GM12878 (cell line): ENCODE results near the gene C2orf68. TPM values are rescaled to one million over a fixed set of nuclear protein-coding genes. Genes with fewer than 3 reads are reported as not detected.

ENCODE experiments used
- ATF7 ChIP-seq: fragments of 450-650 bp; IDR thresholded peaks from 2 replicates; pipeline ENCODE4 v1.6.1; 2016; ENCODE audit warnings: low read depth, mild to moderate bottlenecking
- BACH1 ChIP-seq: fragments of 450-650 bp; IDR thresholded peaks from 2 replicates; pipeline ENCODE4 v1.6.1; 2017; ENCODE audit warnings: mild to moderate bottlenecking, borderline replicate concordance
- CHD2 ChIP-seq: IDR thresholded peaks from 2 replicates; pipeline ENCODE4 v1.6.1; 2011; ENCODE audit warnings: low read depth, low read length, improper control_type of control experiment, borderline replicate concordance
- CREB1 ChIP-seq: IDR thresholded peaks from 2 replicates; pipeline ENCODE4 v1.6.1; 2012; ENCODE audit warnings: low read depth, mild to moderate bottlenecking, inconsistent platforms
- ELK1 ChIP-seq: IDR thresholded peaks from 2 replicates; pipeline ENCODE4 v1.6.1; 2012; ENCODE audit warnings: low read depth, low read length, improper control_type of control experiment
- ETV6 ChIP-seq, 2 experiments: fragments of 450-650 bp in 1 of 2; IDR thresholded peaks in 1 of 2; conservative IDR thresholded peaks in 1 of 2; 2 replicates each; pipeline ENCODE4 v1.6.1; 2014; ENCODE audit warnings: antibody characterized with exemption in 1 of 2, borderline replicate concordance in 1 of 2, low read depth in 1 of 2, mild to moderate bottlenecking in 1 of 2, moderate library complexity in 1 of 2
- EZH2 ChIP-seq: IDR thresholded peaks from 2 replicates; pipeline ENCODE4 v1.6.1; 2012; ENCODE audit warnings: low read depth, mild to moderate bottlenecking, control low read depth, inconsistent platforms, low read length, borderline replicate concordance; ENCODE audit not compliant: control insufficient read depth
- HDAC6 ChIP-seq: fragments of 200-600 bp; sonication (generic); IDR thresholded peaks from one replicate; pipeline ENCODE4 v1.8.0; 2017; ENCODE audit warnings: antibody characterized with exemption; ENCODE audit not compliant: unreplicated experiment
- IRF4 ChIP-seq: IDR thresholded peaks from 2 replicates; pipeline ENCODE4 v1.6.1; 2011; ENCODE audit warnings: low read depth, low read length
- JUNB ChIP-seq: IDR thresholded peaks from 2 replicates; pipeline ENCODE4 v1.6.1; 2016; ENCODE audit warnings: antibody characterized with exemption, mild to moderate bottlenecking
- KAT2A ChIP-seq: conservative IDR thresholded peaks from 2 replicates; pipeline ENCODE4 v1.6.1; 2011; ENCODE audit warnings: low read depth, low read length; ENCODE audit not compliant: control insufficient read depth
- MTA2 ChIP-seq: fragments of 450-650 bp; IDR thresholded peaks from 2 replicates; pipeline ENCODE4 v1.6.1; 2016; ENCODE audit warnings: low read depth, mild to moderate bottlenecking, moderate library complexity
- NBN ChIP-seq: fragments of 450-650 bp; IDR thresholded peaks from 2 replicates; pipeline ENCODE4 v1.6.1; 2016
- NFIC ChIP-seq: IDR thresholded peaks from 2 replicates; pipeline ENCODE4 v1.6.1; 2012; ENCODE audit warnings: low read depth, mild to moderate bottlenecking, inconsistent platforms, low read length, moderate library complexity
- RBBP5 ChIP-seq: fragments of 200-600 bp; sonication (generic); conservative IDR thresholded peaks from 2 replicates; pipeline ENCODE4 v1.6.1; 2016
- RFX5 ChIP-seq: IDR thresholded peaks from 2 replicates; pipeline ENCODE4 v1.6.1; 2011; ENCODE audit warnings: low read depth, low read length, improper control_type of control experiment
- RUNX3 ChIP-seq: IDR thresholded peaks from 2 replicates; pipeline ENCODE4 v1.6.1; 2012; ENCODE audit warnings: low read length, inconsistent platforms
- SPI1 ChIP-seq: IDR thresholded peaks from 2 replicates; pipeline ENCODE4 v1.6.1; 2011; ENCODE audit warnings: low read depth, mild to moderate bottlenecking, low read length, moderate library complexity, borderline replicate concordance; ENCODE audit not compliant: insufficient read depth
- SUPT20H ChIP-seq: IDR thresholded peaks from 2 replicates; pipeline ENCODE4 v1.6.1; 2011; ENCODE audit warnings: low read depth, mild to moderate bottlenecking, low read length, moderate library complexity, borderline replicate concordance; ENCODE audit not compliant: control insufficient read depth
- TCF3 ChIP-seq: IDR thresholded peaks from 2 replicates; pipeline ENCODE4 v1.6.1; 2012; ENCODE audit warnings: low read depth, mild to moderate bottlenecking, low read length, borderline replicate concordance; ENCODE audit not compliant: insufficient read depth
- YY1 ChIP-seq: IDR thresholded peaks from 2 replicates; pipeline ENCODE4 v1.6.1; 2011; ENCODE audit warnings: low read depth, mild to moderate bottlenecking, low read length
- ZBTB40 ChIP-seq: fragments of 450-650 bp; IDR thresholded peaks from 2 replicates; pipeline ENCODE4 v1.6.1; 2016; ENCODE audit warnings: mild to moderate bottlenecking, moderate library complexity, borderline replicate concordance
- ZNF274 ChIP-seq: IDR thresholded peaks from one replicate; pipeline ENCODE4 v1.8.0; 2011; ENCODE audit not compliant: insufficient read length, insufficient read depth
- polyA plus RNA-seq, 11 experiments: library from polyadenylated mRNA; depleted of rRNA in 4 of 11; unstranded in 6 of 11; stranded (reverse) in 5 of 11; fragments of >200 nt; fragmentation: Nextera tagmentation in 4 of 11; fragmentation: Illumina TruSeq in 1 of 11; extraction: Ambion mirVana in 4 of 11; extraction: Trizol in 1 of 11; gene quantifications; 1 replicate in 1 of 11; 2 replicates in 10 of 11; pipeline versions ENCODE4 v1.2.1 to v1.2.3, GENCODE V29; 2011 to 2016; ENCODE audit warnings: inconsistent platforms in 2 of 11, missing spikeins in 2 of 11, low read depth in 1 of 11
- total RNA-seq, 4 experiments: library from RNA; depleted of rRNA in 3 of 4; stranded (reverse); fragments of >200 nt in 3 of 4; fragmentation: Illumina TruSeq in 1 of 4; extraction: Trizol in 1 of 4; gene quantifications; 2 replicates each; pipeline versions ENCODE4 v1.2.1 to v1.2.3, GENCODE V29; 2013 to 2021
- TF ChIP-seq, protein P1 (sequence below): IDR thresholded peaks from 2 replicates; pipeline ENCODE4 v1.6.1; 2012; ENCODE audit warnings: mild to moderate bottlenecking, low read depth, low read length

Gene C2orf68
- total and polyA plus RNA-seq, 10 of the 15 experiments (the other 5 are each of a cell fraction or from before 2014, with no cell fraction given): 12.7 to 56.1 (median 28.4) TPM

DNA sequence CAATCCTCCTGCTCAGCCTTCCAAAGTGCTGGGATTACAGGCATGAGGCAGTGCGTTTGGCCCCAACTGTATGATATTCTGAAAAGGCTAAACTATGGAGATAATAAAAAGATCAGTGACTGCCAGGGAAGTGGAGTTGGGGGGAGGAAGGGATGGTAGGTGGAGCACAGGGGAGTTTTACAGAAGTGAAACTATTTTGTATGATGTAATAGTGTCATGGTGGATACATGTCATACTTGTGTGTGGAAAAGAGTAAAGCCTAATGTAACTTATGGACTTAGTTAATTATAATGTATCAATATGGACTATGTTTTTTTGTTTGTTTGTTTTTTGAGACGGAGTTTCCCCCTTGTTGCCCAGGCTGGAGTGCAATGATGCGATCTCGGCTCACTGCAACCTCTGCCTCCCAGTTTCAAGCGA lies 47.7 kb downstream of the C2orf68 start (continued):
- no peak for TF ChIP-seq CHD2
- peak; percentile 81 for TF ChIP-seq CREB1
- TF ChIP-seq IRF4: peak; percentile 62; the same call in 1 of the 2 replicates
- no peak for TF ChIP-seq ETV6 (conservative IDR thresholded peaks at IDR 0.05 in 1 of 2, IDR thresholded peaks at IDR 0.05 in 1 of 2; ENCODE audit: borderline replicate concordance in 1 of 2, low read depth in 1 of 2)
- peak; percentile 94 for TF ChIP-seq SPI1
- no peak for TF ChIP-seq ZBTB40
- TF ChIP-seq RUNX3: no peak
- TF ChIP-seq, protein P1, sequence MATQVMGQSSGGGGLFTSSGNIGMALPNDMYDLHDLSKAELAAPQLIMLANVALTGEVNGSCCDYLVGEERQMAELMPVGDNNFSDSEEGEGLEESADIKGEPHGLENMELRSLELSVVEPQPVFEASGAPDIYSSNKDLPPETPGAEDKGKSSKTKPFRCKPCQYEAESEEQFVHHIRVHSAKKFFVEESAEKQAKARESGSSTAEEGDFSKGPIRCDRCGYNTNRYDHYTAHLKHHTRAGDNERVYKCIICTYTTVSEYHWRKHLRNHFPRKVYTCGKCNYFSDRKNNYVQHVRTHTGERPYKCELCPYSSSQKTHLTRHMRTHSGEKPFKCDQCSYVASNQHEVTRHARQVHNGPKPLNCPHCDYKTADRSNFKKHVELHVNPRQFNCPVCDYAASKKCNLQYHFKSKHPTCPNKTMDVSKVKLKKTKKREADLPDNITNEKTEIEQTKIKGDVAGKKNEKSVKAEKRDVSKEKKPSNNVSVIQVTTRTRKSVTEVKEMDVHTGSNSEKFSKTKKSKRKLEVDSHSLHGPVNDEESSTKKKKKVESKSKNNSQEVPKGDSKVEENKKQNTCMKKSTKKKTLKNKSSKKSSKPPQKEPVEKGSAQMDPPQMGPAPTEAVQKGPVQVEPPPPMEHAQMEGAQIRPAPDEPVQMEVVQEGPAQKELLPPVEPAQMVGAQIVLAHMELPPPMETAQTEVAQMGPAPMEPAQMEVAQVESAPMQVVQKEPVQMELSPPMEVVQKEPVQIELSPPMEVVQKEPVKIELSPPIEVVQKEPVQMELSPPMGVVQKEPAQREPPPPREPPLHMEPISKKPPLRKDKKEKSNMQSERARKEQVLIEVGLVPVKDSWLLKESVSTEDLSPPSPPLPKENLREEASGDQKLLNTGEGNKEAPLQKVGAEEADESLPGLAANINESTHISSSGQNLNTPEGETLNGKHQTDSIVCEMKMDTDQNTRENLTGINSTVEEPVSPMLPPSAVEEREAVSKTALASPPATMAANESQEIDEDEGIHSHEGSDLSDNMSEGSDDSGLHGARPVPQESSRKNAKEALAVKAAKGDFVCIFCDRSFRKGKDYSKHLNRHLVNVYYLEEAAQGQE: no peak
- 0 out of 2 replicates have a peak, but pooled peaks have one; percentile 34 for TF ChIP-seq JUNB
- TF ChIP-seq NBN: 0 out of 2 replicates have a peak, but pooled peaks have one; percentile 20
- TF ChIP-seq HDAC6: no peak
- peak; percentile 94 for TF ChIP-seq ATF7
- no peak for TF ChIP-seq KAT2A
- TF ChIP-seq TCF3: no peak
- TF ChIP-seq RFX5: no peak
- no peak for TF ChIP-seq ZNF274
- no peak for TF ChIP-seq SUPT20H
- no peak for TF ChIP-seq ELK1
- TF ChIP-seq YY1: peak; percentile 41; the same call in 1 of the 2 replicates
- no peak for TF ChIP-seq RBBP5
- no peak for TF ChIP-seq NFIC
- no peak for TF ChIP-seq MTA2
- no peak for TF ChIP-seq EZH2
- no peak for TF ChIP-seq BACH1
